Spinal cord (tissue), 10 donors: ENCODE measurements around the gene MYL12B. TPM values are rescaled to one million over a fixed set of nuclear protein-coding genes. Genes with fewer than 3 reads are reported as not detected.
"Not testable (repeated sequence)": the region's sequence is repeated elsewhere in the genome, so short reads cannot be mapped to it uniquely, and the experiment has no call there.

Experiments used
- DNase-seq, 6 donors: peaks; one replicate each; pipeline versions ENCODE4 v3.0.0 to v3.0.0-alpha.2; 2013 to 2015; ENCODE audit warnings: low spot score in 6 of 6, low read depth in 4 of 6
- H3K27ac ChIP-seq: one replicate; pipeline ENCODE4 v1.5.1; 2013; ENCODE audit warnings: low read depth, low read length, control low read depth
- H3K27me3 ChIP-seq: one replicate; pipeline ENCODE4 v1.6.1; 2013; ENCODE audit warnings: low read length; ENCODE audit not compliant: control insufficient read depth, insufficient read depth
- H3K36me3 ChIP-seq: one replicate; pipeline ENCODE4 v1.6.1; 2013; ENCODE audit warnings: low read length; ENCODE audit not compliant: control insufficient read depth, insufficient read depth
- H3K4me1 ChIP-seq: one replicate; pipeline ENCODE4 v1.6.1; 2013; ENCODE audit warnings: low read length; ENCODE audit not compliant: control insufficient read depth, insufficient read depth
- H3K4me3 ChIP-seq: one replicate; pipeline ENCODE4 v1.5.1; 2013; ENCODE audit warnings: low read depth, low read length, control low read depth
- H3K9me3 ChIP-seq: one replicate; pipeline ENCODE4 v1.6.1; 2013; ENCODE audit warnings: low read length; ENCODE audit not compliant: control insufficient read depth, insufficient read depth
- WGBS: methylation state at CpG from one replicate; pipeline ENCODE4 v1.1.5; 2013; ENCODE audit warnings: missing lambda C conversion rate; ENCODE audit not compliant: insufficient coverage; 5-methylcytosine and 5-hydroxymethylcytosine counted together
- polyA plus RNA-seq, 2 donors: library from polyadenylated mRNA; unstranded; fragments of 120-200 nt; gene quantifications; one replicate each; pipeline ENCODE4 v1.2.1, GENCODE V29; 2013; ENCODE audit not compliant: insufficient read length in 2 of 2
- total RNA-seq, 2 donors: library from RNA; depleted of rRNA in 1 of 2; stranded (reverse); fragments of 120-200 nt in 1 of 2; fragments of >200 nt in 1 of 2; gene quantifications; one replicate each; pipeline versions ENCODE4 v1.2.3 to v1.2.4, GENCODE V29; 2013 to 2014
- donor health status: healthy.

Gene MYL12B
- total and polyA plus RNA-seq, 4 donors = 196 to 482 (median 247) TPM

GRCh38 chr18:3269241-3269913, 7.4 kb downstream of the MYL12B start:
- DNase-seq = no peak
- WGBS = 95% methylated on average over 2 of the region's 4 CpGs
- H3K27ac ChIP-seq = no peak overlapping the region
- H3K9me3 ChIP-seq = no peaks in the 10 kb centered on the region
- H3K4me3 ChIP-seq = no peak overlapping the region
- H3K36me3 ChIP-seq = no peaks in the 10 kb centered on the region
- no peaks in the 10 kb centered on the region for H3K27me3 ChIP-seq
- no peaks in the 10 kb centered on the region for H3K4me1 ChIP-seq

- whole genome bisulfite sequencing = no CpG with 5 or more reads among the region's 1 CpG
- Histone ChIP-seq H3K4me1 (no peaks in the 10 kb centered on the region), H3K4me3 (no peak overlapping the region), H3K27ac (no peak overlapping the region), H3K36me3 (no peaks in the 10 kb centered on the region), H3K27me3 (no peaks in the 10 kb centered on the region), H3K9me3 (no peaks in the 10 kb centered on the region)
- DNase-seq = no peak
Measured at GRCh38 chr18:3269914-3270299, 8.0 kb downstream of the MYL12B start.

DNA sequence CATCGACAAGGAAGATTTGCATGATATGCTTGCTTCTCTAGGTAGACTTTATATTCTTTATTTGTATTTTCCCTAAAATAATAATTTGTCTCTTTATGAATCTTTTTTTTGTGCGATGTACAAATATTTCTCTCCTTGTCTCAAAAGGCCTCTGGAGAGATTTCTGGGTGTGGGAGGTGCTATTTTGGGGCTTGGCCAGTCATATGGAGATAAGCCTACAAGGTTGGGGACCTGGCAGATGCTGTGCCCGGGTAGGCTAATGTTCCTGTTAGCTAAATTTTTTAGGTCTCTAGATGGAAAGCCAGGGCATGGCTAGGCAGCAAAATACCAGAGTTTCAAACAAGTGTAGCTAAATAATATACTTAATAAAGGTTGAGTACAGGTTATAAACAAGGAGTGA, 11.1 kb downstream of the MYL12B start:
- DNase-seq = no peak
- Histone ChIP-seq H3K4me3 (no peak overlapping the region), H3K27me3 (no peaks in the 10 kb centered on the region), H3K36me3 (peaks cover 5% of the 10 kb centered on the region), H3K9me3 (no peaks in the 10 kb centered on the region), H3K4me1 (no peaks in the 10 kb centered on the region), H3K27ac (no peak overlapping the region)
- 100% methylated on average over 1 of the region's 3 CpGs for WGBS

DNA sequence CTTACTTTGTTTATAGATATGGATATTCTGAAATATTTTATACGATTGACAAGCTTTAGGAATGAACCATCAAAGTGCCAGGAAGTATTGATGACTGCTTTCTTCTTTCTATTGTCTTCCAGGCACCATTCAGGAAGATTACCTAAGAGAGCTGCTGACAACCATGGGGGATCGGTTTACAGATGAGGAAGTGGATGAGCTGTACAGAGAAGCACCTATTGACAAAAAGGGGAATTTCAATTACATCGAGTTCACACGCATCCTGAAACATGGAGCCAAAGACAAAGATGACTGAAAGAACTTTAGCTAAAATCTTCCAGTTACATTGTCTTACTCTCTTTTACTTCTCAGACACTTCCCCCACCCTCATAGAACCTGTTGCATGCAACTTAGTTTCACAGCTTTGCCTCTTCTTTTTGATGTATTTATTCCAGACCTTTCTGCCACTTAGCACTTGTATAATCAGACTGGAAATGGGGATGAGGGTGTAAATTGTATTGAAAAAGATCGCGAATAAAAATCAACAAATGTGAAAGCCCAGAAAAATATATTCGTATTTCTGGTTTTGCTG, 15.8 kb downstream of the MYL12B start:
- WGBS = no CpG with 5 or more reads among the region's 7 CpGs
- not testable (repeated sequence) for H3K4me1 ChIP-seq, H3K27me3 ChIP-seq, H3K4me3 ChIP-seq, H3K36me3 ChIP-seq, DNase-seq, H3K27ac ChIP-seq, H3K9me3 ChIP-seq

GRCh38 chr18:3279201-3280185, 17.6 kb downstream of the MYL12B start:
- peaks cover 5% of the 10 kb centered on the region for H3K36me3 ChIP-seq
- H3K4me1 ChIP-seq = peaks cover 12% of the 10 kb centered on the region
- no peak for DNase-seq
- H3K27me3 ChIP-seq = no peaks in the 10 kb centered on the region
- no peak overlapping the region for H3K4me3 ChIP-seq
- H3K27ac ChIP-seq = no peak overlapping the region
- no peaks in the 10 kb centered on the region for H3K9me3 ChIP-seq
- 59% methylated on average over 7 of the region's 14 CpGs for WGBS

DNA sequence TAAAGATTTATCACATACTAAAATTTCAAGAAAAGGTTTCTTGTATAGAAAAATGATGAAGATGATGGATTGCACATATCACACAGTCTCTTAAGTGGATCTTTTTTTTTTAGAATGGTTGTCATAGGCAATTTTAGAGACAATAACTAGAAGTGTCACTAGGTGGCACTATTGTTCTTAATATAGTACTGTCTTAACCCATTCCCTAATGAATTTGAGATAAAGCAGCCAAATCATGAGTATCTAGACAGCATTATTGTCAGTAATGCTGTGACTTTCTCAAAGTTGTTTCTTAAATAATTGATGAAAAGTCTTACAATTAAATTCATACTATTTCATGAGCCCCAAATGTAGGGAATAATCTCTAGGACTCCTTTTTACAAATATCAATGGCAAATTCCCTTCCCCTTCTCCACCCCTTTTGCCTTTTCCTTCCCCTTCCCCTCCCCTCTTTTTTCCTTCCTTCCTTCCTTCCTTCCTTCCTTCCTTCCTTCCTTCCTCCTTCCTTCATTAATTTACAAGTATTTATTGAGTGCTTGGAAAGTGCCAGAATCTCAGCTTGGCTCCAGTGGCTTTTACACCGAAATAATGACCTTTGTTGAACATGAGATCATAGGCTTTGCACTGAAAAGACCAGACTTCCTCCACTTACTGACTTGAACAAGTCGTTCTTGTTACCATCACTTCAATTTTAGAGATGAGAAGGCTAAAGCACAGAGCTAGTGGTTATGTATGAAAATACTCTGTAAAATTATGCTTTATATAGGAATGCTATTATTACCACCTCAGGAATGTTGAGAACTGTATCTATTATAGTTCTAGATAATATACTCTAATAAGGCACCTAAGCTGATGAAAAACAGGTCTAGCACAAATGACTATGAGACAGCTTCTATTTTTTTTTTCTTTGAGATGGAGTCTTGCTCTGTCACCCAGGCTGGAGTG, 19.8 kb downstream of the MYL12B start:
- Histone ChIP-seq H3K27ac (peak overlapping the region; percentile 25), H3K27me3 (no peaks in the 10 kb centered on the region), H3K4me3 (no peak overlapping the region), H3K4me1 (peaks cover 12% of the 10 kb centered on the region), H3K9me3 (no peaks in the 10 kb centered on the region), H3K36me3 (peaks cover 5% of the 10 kb centered on the region)
- no CpG with 5 or more reads among the region's 2 CpGs for WGBS
- DNase-seq = peak in 5 of 6 donors; percentile 63 to 96 (median 78)

- 81% methylated on average over 4 of the region's 10 CpGs for WGBS
- Histone ChIP-seq H3K36me3 (no peaks in the 10 kb centered on the region), H3K4me1 (peaks cover 12% of the 10 kb centered on the region), H3K27ac (no peak overlapping the region), H3K27me3 (no peaks in the 10 kb centered on the region), H3K9me3 (no peaks in the 10 kb centered on the region), H3K4me3 (no peak overlapping the region)
- peak in 1 of 6 donors; percentile 23 for DNase-seq
Measured at GRCh38 chr18:3283253-3283863, 21.4 kb downstream of the MYL12B start.

DNA sequence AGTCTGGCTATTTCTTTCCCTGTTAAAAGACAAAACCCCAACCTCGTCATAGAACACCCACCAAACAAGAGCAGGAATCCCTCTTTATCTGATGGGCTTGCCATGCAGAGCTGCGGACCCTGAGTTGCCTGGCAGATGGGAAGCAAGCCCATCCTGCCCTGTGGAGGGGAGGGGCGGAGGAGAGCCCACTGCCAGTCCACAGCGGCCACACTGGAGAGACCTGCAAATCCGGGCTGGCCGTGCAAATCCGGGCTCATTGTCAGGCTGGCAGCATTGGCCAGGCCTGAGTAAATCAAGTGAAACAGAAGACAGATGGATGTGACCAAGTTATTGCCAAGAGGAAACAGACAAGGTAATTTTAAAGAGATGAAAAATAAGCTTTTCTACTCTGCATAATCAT, 22.0 kb downstream of the MYL12B start:
- Histone ChIP-seq H3K27ac (no peak overlapping the region), H3K27me3 (no peaks in the 10 kb centered on the region), H3K4me3 (no peak overlapping the region), H3K36me3 (no peaks in the 10 kb centered on the region), H3K9me3 (no peaks in the 10 kb centered on the region), H3K4me1 (peaks cover 12% of the 10 kb centered on the region)
- peak in 2 of 6 donors; percentile 67 to 74 for DNase-seq
- WGBS = 20% methylated on average over 6 of the region's 7 CpGs
